AG10803 (cell line): ENCODE measurements around the gene HNRNPUL1.

Source experiments
- DNase-seq: peaks from one replicate; pipeline ENCODE4 v3.0.0; 2010; ENCODE audit warnings: low read depth
- H3K4me3 ChIP-seq: 2 replicates; pipeline ENCODE4 v1.5.1; 2011; ENCODE audit warnings: mild to moderate bottlenecking, low read length, control low read depth
- TF ChIP-seq, protein P1 (sequence below): conservative IDR thresholded peaks from 2 replicates; pipeline ENCODE4 v1.5.1; 2011; ENCODE audit warnings: mild to moderate bottlenecking, low read length, control low read depth, inconsistent platforms

The HNRNPUL1 gene

DNA sequence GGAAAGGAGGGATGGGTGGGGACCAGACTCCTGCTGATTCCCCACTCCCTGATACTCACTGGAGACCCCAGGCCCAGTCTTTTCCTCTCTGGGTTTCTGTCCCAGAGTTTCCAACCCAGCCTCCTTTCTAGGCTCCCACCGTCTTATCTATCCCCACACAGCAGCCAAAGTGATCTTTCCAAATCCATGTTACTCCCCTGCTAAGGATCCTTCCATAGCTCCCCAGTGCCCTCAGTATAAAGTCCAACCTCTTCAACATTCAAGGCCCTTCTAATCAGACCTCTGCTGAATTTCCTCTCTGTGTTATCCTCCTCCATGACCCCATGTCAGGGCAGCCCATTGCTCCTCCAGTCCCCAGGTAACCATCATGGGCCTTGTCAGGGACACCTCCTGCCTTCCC, 90.9 kb downstream of the HNRNPUL1 start:
- no peak overlapping the region for H3K4me3 ChIP-seq
- DNase-seq, result no peak
- TF ChIP-seq, protein P1, sequence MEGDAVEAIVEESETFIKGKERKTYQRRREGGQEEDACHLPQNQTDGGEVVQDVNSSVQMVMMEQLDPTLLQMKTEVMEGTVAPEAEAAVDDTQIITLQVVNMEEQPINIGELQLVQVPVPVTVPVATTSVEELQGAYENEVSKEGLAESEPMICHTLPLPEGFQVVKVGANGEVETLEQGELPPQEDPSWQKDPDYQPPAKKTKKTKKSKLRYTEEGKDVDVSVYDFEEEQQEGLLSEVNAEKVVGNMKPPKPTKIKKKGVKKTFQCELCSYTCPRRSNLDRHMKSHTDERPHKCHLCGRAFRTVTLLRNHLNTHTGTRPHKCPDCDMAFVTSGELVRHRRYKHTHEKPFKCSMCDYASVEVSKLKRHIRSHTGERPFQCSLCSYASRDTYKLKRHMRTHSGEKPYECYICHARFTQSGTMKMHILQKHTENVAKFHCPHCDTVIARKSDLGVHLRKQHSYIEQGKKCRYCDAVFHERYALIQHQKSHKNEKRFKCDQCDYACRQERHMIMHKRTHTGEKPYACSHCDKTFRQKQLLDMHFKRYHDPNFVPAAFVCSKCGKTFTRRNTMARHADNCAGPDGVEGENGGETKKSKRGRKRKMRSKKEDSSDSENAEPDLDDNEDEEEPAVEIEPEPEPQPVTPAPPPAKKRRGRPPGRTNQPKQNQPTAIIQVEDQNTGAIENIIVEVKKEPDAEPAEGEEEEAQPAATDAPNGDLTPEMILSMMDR, result no peak

DNA sequence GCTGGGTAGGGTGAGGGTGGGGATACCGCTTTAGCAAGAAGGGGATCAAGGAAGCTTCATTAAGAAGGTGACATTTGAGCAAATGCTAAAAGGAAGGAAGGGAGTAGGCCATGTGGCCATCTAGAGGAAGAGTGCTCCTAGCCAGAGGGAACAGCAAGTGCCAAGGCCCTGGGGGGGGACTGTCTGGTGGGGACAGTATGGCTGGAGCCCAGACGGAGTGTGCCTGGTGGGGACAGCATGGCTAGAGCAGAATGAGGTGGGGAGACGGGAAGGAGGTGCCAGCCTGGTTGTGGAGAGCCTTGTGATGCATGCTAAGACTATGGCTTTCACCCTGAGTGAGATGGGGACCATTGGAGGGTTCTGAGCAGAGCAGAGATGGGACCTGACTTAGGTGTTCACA, 91.6 kb downstream of the HNRNPUL1 start:
- TF ChIP-seq, protein P1, result no peak
- no peak for DNase-seq
- no peak overlapping the region for H3K4me3 ChIP-seq

DNA sequence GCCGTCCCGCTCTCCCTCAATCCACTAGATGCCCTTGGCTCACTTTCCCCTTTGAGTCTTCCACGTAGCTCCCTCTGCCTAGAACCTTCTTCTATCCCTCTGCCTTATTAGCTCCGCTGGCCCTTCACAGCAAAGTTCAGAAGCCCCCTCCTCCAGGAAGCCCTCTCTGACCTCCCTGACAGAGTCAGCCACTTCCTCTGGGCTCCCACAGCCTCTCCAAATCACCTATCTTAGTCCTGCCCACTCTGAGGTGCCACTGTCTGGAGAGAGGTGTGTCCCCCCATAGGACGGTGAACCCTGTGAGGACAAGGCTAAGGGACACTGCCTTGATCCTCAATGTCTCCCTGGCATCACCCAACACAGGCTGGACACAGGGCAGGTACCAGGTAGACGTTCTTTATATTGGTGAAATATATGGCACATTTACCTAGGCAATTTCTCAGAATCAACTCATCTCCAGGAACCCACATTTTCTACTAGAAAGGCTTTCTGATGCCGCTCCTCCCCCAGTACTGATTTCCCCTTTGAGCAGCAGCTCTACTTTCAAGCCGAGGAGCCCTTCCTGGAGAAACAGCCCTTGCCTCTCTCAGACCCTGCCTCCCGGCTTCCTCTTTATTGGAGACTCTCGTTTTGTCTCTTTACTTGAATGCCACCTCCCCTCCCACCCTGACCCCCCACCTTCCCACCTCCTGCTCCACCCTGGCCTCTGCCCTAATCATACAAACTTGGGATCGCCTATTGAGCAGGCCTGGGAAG, 93.0 kb downstream of the HNRNPUL1 start:
- H3K4me3 ChIP-seq, result no peak overlapping the region
- no peak for DNase-seq
- TF ChIP-seq, protein P1, result no peak
